Measurements from ENCODE around the gene NIPSNAP2. TPM values are rescaled to one million over a fixed set of nuclear protein-coding genes. Genes with fewer than 3 reads are reported as not detected.
A peak's percentile ranks its signal among the peaks of the same experiment; 100 is the strongest.

Gene NIPSNAP2
- total RNA-seq, 1 experiment from 2014 or later, result 62.8 TPM

DNA sequence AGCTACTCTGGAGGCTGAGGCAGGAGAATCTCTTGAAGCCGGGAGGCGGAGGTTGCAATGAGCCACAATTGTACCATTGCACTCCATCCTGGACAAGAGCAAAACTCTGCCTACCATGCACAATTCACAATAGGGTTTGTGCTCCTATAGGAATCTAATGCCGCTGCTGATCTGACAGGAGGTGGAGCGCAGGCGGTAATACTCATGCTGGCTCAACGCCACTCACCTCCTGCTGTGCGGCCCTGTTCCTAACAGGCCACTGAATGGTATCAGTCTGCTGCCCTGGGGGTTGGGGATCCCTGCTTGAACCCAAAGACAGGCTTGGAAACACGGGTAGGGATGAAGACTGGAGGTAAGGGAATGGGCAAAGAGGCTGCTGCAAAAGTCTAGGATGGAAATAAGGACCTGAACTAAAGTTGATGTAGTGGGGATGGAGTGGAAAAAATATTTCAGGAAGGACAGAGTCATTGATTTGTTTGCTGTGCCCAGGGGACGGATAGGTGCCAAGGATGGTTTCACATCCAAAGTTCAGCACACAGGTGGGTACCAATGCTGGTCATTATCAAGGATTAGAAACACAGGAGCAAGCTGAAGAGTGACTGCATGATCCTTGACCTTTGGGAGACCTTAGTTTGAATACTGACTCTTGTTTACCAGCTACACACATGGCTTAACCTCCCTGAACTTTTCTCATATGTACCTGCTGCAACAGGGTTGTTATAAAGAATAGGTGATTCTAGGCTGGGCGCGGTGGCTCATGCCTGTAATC lies 10.5 kb upstream of the NIPSNAP2 start:
- Mint-ChIP-seq H3K27ac (ENCODE audit: low read depth, unreplicated experiment) (peak overlapping the region; percentile 12), H3K36me3 (ENCODE audit: insufficient read depth, unreplicated experiment) (peaks cover 40% of the 10 kb centered on the region), H3K4me3 (ENCODE audit: unreplicated experiment) (peak overlapping the region; percentile 99), H3K4me1 (ENCODE audit: insufficient read depth, unreplicated experiment) (no peaks in the 10 kb centered on the region), H3K27me3 (ENCODE audit: insufficient read depth, unreplicated experiment) (no peaks in the 10 kb centered on the region), H3K9me3 (ENCODE audit: unreplicated experiment) (no peaks in the 10 kb centered on the region)
- intact Hi-C loops (cut with micrococcal nuclease), result loop anchor here (5.0 kb wide), 1 partner anchor 67 kb away; the partner anchor contains the start of gene ZNF713
- ChIA-PET POLR2A (interaction anchor here (1.3 kb wide), 1 partner anchor 11 kb away, joined by 3 read pairs; no protein-coding TSS in a partner anchor), CTCF (interaction anchor here (0.7 kb wide), 1 partner anchor 27 kb away, joined by 4 read pairs; no protein-coding TSS in a partner anchor)
- BruUV-seq (replicated peaks), result no TSS peak
- TF ChIP-seq, protein P1, sequence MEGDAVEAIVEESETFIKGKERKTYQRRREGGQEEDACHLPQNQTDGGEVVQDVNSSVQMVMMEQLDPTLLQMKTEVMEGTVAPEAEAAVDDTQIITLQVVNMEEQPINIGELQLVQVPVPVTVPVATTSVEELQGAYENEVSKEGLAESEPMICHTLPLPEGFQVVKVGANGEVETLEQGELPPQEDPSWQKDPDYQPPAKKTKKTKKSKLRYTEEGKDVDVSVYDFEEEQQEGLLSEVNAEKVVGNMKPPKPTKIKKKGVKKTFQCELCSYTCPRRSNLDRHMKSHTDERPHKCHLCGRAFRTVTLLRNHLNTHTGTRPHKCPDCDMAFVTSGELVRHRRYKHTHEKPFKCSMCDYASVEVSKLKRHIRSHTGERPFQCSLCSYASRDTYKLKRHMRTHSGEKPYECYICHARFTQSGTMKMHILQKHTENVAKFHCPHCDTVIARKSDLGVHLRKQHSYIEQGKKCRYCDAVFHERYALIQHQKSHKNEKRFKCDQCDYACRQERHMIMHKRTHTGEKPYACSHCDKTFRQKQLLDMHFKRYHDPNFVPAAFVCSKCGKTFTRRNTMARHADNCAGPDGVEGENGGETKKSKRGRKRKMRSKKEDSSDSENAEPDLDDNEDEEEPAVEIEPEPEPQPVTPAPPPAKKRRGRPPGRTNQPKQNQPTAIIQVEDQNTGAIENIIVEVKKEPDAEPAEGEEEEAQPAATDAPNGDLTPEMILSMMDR (IDR thresholded peaks at IDR 0.05; ENCODE audit: unreplicated experiment), result no peak
- DNase-seq (ENCODE audit: unreplicated experiment), result no peak

DNA sequence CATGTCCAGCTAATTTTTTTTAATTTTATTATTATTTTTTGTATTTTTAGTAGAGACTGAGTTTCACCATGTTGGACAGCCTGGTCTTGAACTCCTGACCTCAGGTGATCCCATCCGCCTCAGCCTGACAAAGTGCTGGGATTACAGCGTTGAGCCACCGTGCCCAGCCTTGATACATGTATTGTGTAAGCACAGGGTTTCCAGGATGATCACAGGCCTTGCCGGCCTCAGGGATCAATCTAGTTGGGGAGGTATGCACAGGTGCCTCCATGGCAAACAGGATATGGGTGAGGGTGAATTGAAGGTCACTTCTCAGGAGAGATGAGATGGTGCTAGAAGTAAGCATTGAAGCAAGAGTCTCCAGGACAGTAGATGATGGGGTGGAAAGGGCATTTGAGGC lies 7.2 kb upstream of the NIPSNAP2 start:
- no peak overlapping the region for H3K4me3 Mint-ChIP-seq (ENCODE audit: unreplicated experiment)
- H3K27me3 Mint-ChIP-seq (ENCODE audit: insufficient read depth, unreplicated experiment), result no peaks in the 10 kb centered on the region
- no TSS peak for BruUV-seq (replicated peaks)
- H3K9me3 Mint-ChIP-seq (ENCODE audit: unreplicated experiment), result no peaks in the 10 kb centered on the region
- no peak for DNase-seq (ENCODE audit: unreplicated experiment)
- H3K27ac Mint-ChIP-seq (ENCODE audit: low read depth, unreplicated experiment), result no peak overlapping the region
- TF ChIP-seq, protein P1 (IDR thresholded peaks at IDR 0.05; ENCODE audit: unreplicated experiment), result no peak
- peaks cover 31% of the 10 kb centered on the region for H3K36me3 Mint-ChIP-seq (ENCODE audit: insufficient read depth, unreplicated experiment)
- ChIA-PET POLR2A (no interaction called here), CTCF (interaction anchor here (0.6 to 1.0 kb wide), 2 partner anchors 98 to 315 kb away, joined by 3 to 7 read pairs; no protein-coding TSS in a partner anchor)
- peaks cover 3% of the 10 kb centered on the region for H3K4me1 Mint-ChIP-seq (ENCODE audit: insufficient read depth, unreplicated experiment)
- intact Hi-C loops (cut with micrococcal nuclease), result no loop called here

DNA sequence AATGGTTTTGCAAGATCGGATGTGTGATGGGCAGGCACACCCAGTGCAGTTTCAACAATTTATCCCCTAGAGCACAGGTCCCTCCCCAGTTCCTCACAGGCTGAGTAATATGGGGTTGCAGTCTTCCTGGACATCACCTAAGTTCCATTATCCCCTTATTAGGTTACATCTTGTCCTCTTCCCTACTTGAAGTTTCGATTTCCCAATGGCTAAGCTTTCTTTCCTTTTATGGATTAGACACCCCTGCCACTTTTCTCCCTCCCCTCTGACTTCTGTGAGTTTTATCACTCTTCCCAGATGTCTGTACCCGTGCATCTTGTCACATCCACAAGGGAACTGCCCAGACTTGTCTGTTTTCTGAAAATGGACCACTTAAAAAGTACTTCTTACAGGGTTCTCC lies 2.4 kb upstream of the NIPSNAP2 start:
- POLR2A ChIA-PET, result interaction anchor here (1.2 to 3.0 kb wide), 3 partner anchors 46 to 320 kb away, joined by 4 to 14 read pairs (median 6); partner anchors contain the start of genes CCT6A and PSPH
- no TSS peak for BruUV-seq (replicated peaks)
- Mint-ChIP-seq H3K27me3 (ENCODE audit: insufficient read depth, unreplicated experiment) (no peaks in the 10 kb centered on the region), H3K9me3 (ENCODE audit: unreplicated experiment) (no peaks in the 10 kb centered on the region), H3K36me3 (ENCODE audit: insufficient read depth, unreplicated experiment) (no peaks in the 10 kb centered on the region), H3K27ac (ENCODE audit: low read depth, unreplicated experiment) (peak overlapping the region; percentile 68), H3K4me3 (ENCODE audit: unreplicated experiment) (no peak overlapping the region), H3K4me1 (ENCODE audit: insufficient read depth, unreplicated experiment) (peaks cover 21% of the 10 kb centered on the region)
- DNase-seq (ENCODE audit: unreplicated experiment), result peak; percentile 52
- CTCF ChIA-PET, result interaction anchor here (0.6 to 2.2 kb wide), 5 partner anchors 38 to 455 kb away, joined by 3 to 8 read pairs (median 5); no protein-coding TSS in a partner anchor
- intact Hi-C loops (cut with micrococcal nuclease), result no loop called here
- TF ChIP-seq, protein P1 (IDR thresholded peaks at IDR 0.05; ENCODE audit: unreplicated experiment), result no peak

- BruUV-seq (replicated peaks), result no TSS peak
- H3K27me3 Mint-ChIP-seq (ENCODE audit: insufficient read depth, unreplicated experiment), result no peaks in the 10 kb centered on the region
- DNase-seq (ENCODE audit: unreplicated experiment), result no peak
- peaks cover 25% of the 10 kb centered on the region for H3K4me1 Mint-ChIP-seq (ENCODE audit: insufficient read depth, unreplicated experiment)
- intact Hi-C loops (cut with micrococcal nuclease), result loop anchor here (1.0 to 2.0 kb wide), 2 partner anchors 111 to 323 kb away; no protein-coding TSS in a partner anchor
- TF ChIP-seq, protein P1 (IDR thresholded peaks at IDR 0.05; ENCODE audit: unreplicated experiment), result no peak
- H3K36me3 Mint-ChIP-seq (ENCODE audit: insufficient read depth, unreplicated experiment), result peaks cover 3% of the 10 kb centered on the region
- peak overlapping the region; percentile 65 for H3K4me3 Mint-ChIP-seq (ENCODE audit: unreplicated experiment)
- H3K9me3 Mint-ChIP-seq (ENCODE audit: unreplicated experiment), result no peaks in the 10 kb centered on the region
- H3K27ac Mint-ChIP-seq (ENCODE audit: low read depth, unreplicated experiment), result peak overlapping the region; percentile 75
- ChIA-PET CTCF (interaction anchor here (0.6 to 2.5 kb wide), 38 partner anchors 8 to 1550 kb away, joined by 3 to 22 read pairs (median 4); partner anchors contain the start of gene CCT6A), POLR2A (interaction anchor here (0.6 to 4.2 kb wide), 11 partner anchors 8 to 322 kb away, joined by 3 to 40 read pairs (median 5); partner anchors contain the start of genes CCT6A, MRPS17 and PSPH)
Measured at GRCh38 chr7:55963584-55964168, 709 bp upstream of the NIPSNAP2 start.

All from MCF 10A (cell line).